ENCODE results near the gene ZDHHC20.

ZDHHC20 gene

GRCh38 chr13:21344662-21345176 lies 114.4 kb downstream of the ZDHHC20 start:
- H3K4me3 ChIP-seq (ENCODE audit: low read depth, low read length), result no peak overlapping the region
- H3K36me3 ChIP-seq, result no peaks in the 10 kb centered on the region
- H3K27ac ChIP-seq, result no peak overlapping the region
- no peak for TF ChIP-seq CTCF (IDR thresholded peaks at IDR 0.05; ENCODE audit: low read depth, low read length)
- H3K9me3 ChIP-seq (ENCODE audit: severe bottlenecking), result no peaks in the 10 kb centered on the region
- no peaks in the 10 kb centered on the region for H3K27me3 ChIP-seq (ENCODE audit: insufficient read depth, low read depth, severe bottlenecking)
- DNase-seq, result no peak

DNA sequence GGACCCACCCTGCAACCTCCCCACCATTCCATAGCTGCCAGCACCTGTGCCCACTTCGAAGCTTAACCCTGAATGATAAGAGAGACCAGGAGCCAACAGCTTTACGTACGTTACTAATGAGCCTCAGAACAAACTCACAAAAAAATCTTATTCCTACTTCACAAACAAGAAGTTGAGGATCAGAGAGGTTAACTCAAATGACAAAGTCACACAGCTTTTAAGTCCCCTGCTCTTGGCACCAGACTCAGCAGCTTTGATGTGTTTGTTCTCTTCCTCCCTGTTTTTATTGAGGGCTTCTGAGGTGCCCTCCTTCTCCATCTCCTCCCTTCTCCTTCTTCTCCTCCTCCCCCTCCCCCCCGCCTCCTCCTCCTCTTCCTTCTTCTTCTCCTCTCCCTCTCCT lies 115.4 kb downstream of the ZDHHC20 start:
- no peak for TF ChIP-seq CTCF (IDR thresholded peaks at IDR 0.05; ENCODE audit: low read depth, low read length)
- Histone ChIP-seq H3K4me3 (ENCODE audit: low read depth, low read length) (no peak overlapping the region), H3K27ac (no peak overlapping the region), H3K36me3 (no peaks in the 10 kb centered on the region), H3K27me3 (ENCODE audit: insufficient read depth, low read depth, severe bottlenecking) (no peaks in the 10 kb centered on the region), H3K9me3 (ENCODE audit: severe bottlenecking) (no peaks in the 10 kb centered on the region)
- no peak for DNase-seq

GRCh38 chr13:21342699-21343442 lies 116.2 kb downstream of the ZDHHC20 start:
- Histone ChIP-seq H3K9me3 (ENCODE audit: severe bottlenecking) (no peaks in the 10 kb centered on the region), H3K4me3 (ENCODE audit: low read depth, low read length) (no peak overlapping the region), H3K27ac (no peak overlapping the region), H3K27me3 (ENCODE audit: insufficient read depth, low read depth, severe bottlenecking) (no peaks in the 10 kb centered on the region), H3K36me3 (no peaks in the 10 kb centered on the region)
- TF ChIP-seq CTCF (IDR thresholded peaks at IDR 0.05; ENCODE audit: low read depth, low read length), result no peak
- DNase-seq, result no peak

DNA sequence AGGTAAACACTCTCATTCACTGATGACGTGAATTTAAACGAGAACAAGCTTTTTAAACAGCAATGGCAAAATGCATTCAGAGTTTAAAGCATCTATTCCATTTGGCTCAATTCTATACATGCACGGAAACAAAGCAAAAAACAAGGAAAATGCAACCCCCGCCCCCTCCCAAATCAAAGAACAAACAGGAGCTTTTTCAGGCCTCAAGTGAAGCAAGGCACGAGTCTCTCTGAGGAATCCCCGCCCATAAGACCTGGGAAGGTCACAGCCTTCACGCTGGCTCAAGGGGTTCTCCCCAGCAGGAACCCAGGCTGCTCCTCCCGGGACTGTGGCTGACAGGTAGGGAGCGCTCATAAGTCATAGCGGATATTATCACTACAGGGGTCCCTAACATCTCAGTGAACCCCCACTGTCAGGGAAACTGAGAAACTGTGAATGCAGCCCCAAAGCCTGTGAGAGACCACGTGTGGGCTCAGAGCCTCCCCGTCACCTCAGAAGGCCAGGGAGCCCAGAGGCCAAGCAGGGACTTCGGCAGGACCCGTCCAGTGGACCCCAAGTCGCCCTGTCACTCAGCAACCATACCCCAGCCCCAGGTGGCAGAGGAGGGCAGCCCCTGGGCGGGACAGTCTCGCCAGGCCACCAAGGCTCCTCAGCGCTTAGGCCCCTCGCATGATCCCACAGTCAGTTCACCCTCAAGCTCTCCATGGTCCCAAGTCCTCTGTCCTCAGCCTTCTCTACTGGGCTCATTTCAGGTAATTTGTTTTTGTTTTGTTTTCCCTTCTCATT lies 117.3 kb downstream of the ZDHHC20 start:
- Histone ChIP-seq H3K36me3 (no peaks in the 10 kb centered on the region), H3K27ac (no peak overlapping the region), H3K27me3 (ENCODE audit: insufficient read depth, low read depth, severe bottlenecking) (no peaks in the 10 kb centered on the region), H3K4me3 (ENCODE audit: low read depth, low read length) (no peak overlapping the region), H3K9me3 (ENCODE audit: severe bottlenecking) (no peaks in the 10 kb centered on the region)
- no peak for DNase-seq
- TF ChIP-seq CTCF (IDR thresholded peaks at IDR 0.05; ENCODE audit: low read depth, low read length), result no peak

DNA sequence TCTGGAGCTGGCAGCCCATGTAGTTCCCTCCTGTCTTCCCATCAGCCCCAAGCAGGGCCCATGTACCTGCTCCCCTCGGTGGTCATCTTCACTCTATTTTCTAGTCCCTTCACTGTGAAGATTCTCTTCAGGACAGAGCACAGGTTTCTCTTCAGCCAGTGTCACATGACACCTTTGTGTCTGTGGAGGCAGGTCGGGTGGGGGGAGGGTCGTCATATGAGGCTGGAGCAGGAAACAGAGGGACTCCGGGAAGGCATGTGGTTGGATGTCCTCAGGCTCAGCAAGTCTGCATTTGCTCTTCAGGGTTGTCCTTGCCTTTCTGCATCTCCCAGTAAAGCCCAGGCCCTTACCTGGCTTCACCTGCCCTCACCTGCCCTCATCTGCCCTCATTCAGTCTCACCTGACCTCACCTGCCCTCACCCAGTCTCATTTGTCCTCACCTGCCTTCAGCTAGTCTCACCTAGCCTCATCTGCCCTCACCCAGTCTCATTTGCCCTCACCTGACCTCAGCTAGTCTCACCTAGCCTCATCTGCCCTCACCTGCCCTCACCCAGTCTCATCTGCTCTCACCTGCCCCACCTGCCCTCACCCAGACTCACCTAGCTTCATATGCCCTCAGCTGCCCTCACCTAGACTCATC lies 120.3 kb downstream of the ZDHHC20 start:
- Histone ChIP-seq H3K27ac (no peak overlapping the region), H3K36me3 (no peaks in the 10 kb centered on the region), H3K4me3 (ENCODE audit: low read depth, low read length) (no peak overlapping the region), H3K9me3 (ENCODE audit: severe bottlenecking) (no peaks in the 10 kb centered on the region), H3K27me3 (ENCODE audit: insufficient read depth, low read depth, severe bottlenecking) (no peaks in the 10 kb centered on the region)
- TF ChIP-seq CTCF (IDR thresholded peaks at IDR 0.05; ENCODE audit: low read depth, low read length), result no peak
- peak; percentile 20 for DNase-seq

Data from WERI-Rb-1 (cell line).